GM12878 (cell line): Measurements from ENCODE around the gene ROBO1. TPM values are rescaled to one million over a fixed set of nuclear protein-coding genes. Genes with fewer than 3 reads are reported as not detected.

ENCODE experiments used
- ATAC-seq: fragments of 200-7000 bp; cut with Tn5 transposase; 3 replicates; pipeline ENCODE4 v1.9.1; 2020; ENCODE audit warnings: mild to moderate bottlenecking, moderate library complexity
- BruUV-seq: library from RNA; stranded (reverse); fragments of 400-500 nt; replicated peaks from 2 replicates; lab custom pipeline; 2021; lab: Mats Ljungman, UMichigan
- CTCF ChIA-PET: fragments of 300-600 bp; sonication (Branson Sonifier 250); formaldehyde crosslinking; extraction: SDS; loops from one replicate; lab custom pipeline; 2021; ENCODE audit warnings: inconsistent platforms; lab: Yijun Ruan, JAX
- POLR2A ChIA-PET: fragments of 350-600 bp; formaldehyde crosslinking; extraction: SDS; loops from one replicate; lab custom pipeline; 2021; ENCODE audit warnings: inconsistent platforms; lab: Charles Lee
- RAD21 ChIA-PET: fragments of 300-600 bp; sonication (Branson Sonifier 250); formaldehyde crosslinking; loops from one replicate; lab custom pipeline; 2023; ENCODE audit warnings: antibody characterized with exemption; ENCODE audit not compliant: unreplicated experiment; lab: Charles Lee
- SMC1A ChIA-PET: fragments of 300-600 bp; sonication (Branson Sonifier 250); formaldehyde crosslinking; loops from one replicate; lab custom pipeline; 2023; ENCODE audit not compliant: unreplicated experiment, uncharacterized antibody; lab: Charles Lee
- DNase-seq: peaks from one replicate; pipeline ENCODE4 v3.0.0-alpha.2; 2011; ENCODE audit warnings: low read depth, low spot score
- FAIRE-seq: peaks from 3 replicates; lab custom pipeline; 2011; peaks lifted over from hg19 to GRCh38; lab: Jason Lieb, UNC
- H2AFZ ChIP-seq: 2 replicates; pipeline ENCODE4 v1.6.0; 2011; ENCODE audit warnings: low read depth, low read length, control low read depth; ENCODE audit not compliant: control insufficient read depth
- H3K27ac ChIP-seq: 2 replicates; pipeline ENCODE4 v1.5.1; 2011; ENCODE audit warnings: control low read depth; ENCODE audit not compliant: control insufficient read depth, insufficient read depth
- H3K27me3 ChIP-seq, 2 experiments: replicated peaks in 1 of 2; 2 replicates each; pipeline versions ENCODE4 v1.6.0 to v1.6.1; 2011; ENCODE audit warnings: low read length in 1 of 2; ENCODE audit not compliant: control insufficient read depth in 2 of 2, insufficient read depth in 2 of 2
- H3K36me3 ChIP-seq, 2 experiments: 2 replicates each; pipeline ENCODE4 v1.5.1; 2011; ENCODE audit warnings: low read length in 1 of 2; ENCODE audit not compliant: control insufficient read depth in 2 of 2, insufficient read depth in 2 of 2
- H3K4me1 ChIP-seq: 2 replicates; pipeline ENCODE4 v1.6.1; 2011; ENCODE audit warnings: mild to moderate bottlenecking, low read length, moderate library complexity, mixed read lengths; ENCODE audit not compliant: control insufficient read depth, insufficient read depth
- H3K4me2 ChIP-seq: 2 replicates; pipeline ENCODE4 v1.6.0; 2011; ENCODE audit warnings: control low read depth; ENCODE audit not compliant: control insufficient read depth, insufficient read depth
- H3K4me3 ChIP-seq: fragments of 200-600 bp; sonication (generic); 2 replicates; pipeline ENCODE4 v1.5.1; 2016
- H3K79me2 ChIP-seq: 2 replicates; pipeline ENCODE4 v1.6.0; 2011; ENCODE audit warnings: low read length; ENCODE audit not compliant: control insufficient read depth, insufficient read depth
- H3K9ac ChIP-seq: 2 replicates; pipeline ENCODE4 v1.8.0; 2011; ENCODE audit warnings: low read length, control low read depth, mixed read lengths; ENCODE audit not compliant: control insufficient read depth, insufficient read depth
- H3K9me3 ChIP-seq: replicated peaks from 3 replicates; pipeline ENCODE4 v1.5.1; 2011; ENCODE audit warnings: mild to moderate bottlenecking, low read length; ENCODE audit not compliant: control insufficient read depth, insufficient read depth
- H4K20me1 ChIP-seq: 2 replicates; pipeline ENCODE4 v1.6.0; 2011; ENCODE audit not compliant: control insufficient read depth, insufficient read depth
- EP300 ChIP-seq, 2 experiments: fragments of 150-350 bp in 1 of 2; IDR thresholded peaks; 2 replicates each; pipeline ENCODE4 v1.6.1; 2011 to 2012; ENCODE audit warnings: low read depth in 2 of 2, low read length in 2 of 2, borderline replicate concordance in 1 of 2, improper control_type of control experiment in 1 of 2, inconsistent platforms in 1 of 2; ENCODE audit not compliant: control insufficient read depth in 1 of 2
- LARP7 ChIP-seq: fragments of 450-650 bp; IDR thresholded peaks from 2 replicates; pipeline ENCODE4 v1.6.1; 2017; ENCODE audit warnings: mild to moderate bottlenecking
- MTA2 ChIP-seq: fragments of 450-650 bp; IDR thresholded peaks from 2 replicates; pipeline ENCODE4 v1.6.1; 2016; ENCODE audit warnings: low read depth, mild to moderate bottlenecking, moderate library complexity
- PAX8 ChIP-seq: fragments of 450-650 bp; IDR thresholded peaks from 2 replicates; pipeline ENCODE4 v1.6.1; 2017; ENCODE audit warnings: mild to moderate bottlenecking, moderate library complexity
- POLR2A ChIP-seq: IDR thresholded peaks from 2 replicates; pipeline ENCODE4 v1.6.1; 2011; ENCODE audit warnings: low read depth, mild to moderate bottlenecking, low read length
- RAD21 ChIP-seq: IDR thresholded peaks from 2 replicates; pipeline ENCODE4 v1.6.1; 2011; ENCODE audit warnings: mild to moderate bottlenecking, low read depth, low read length, moderate library complexity; ENCODE audit not compliant: insufficient read depth
- SREBF1 ChIP-seq: IDR thresholded peaks from 2 replicates; pipeline ENCODE4 v1.6.1; 2012; ENCODE audit warnings: mild to moderate bottlenecking, low read length
- WGBS: methylation state at CpG from one replicate; pipeline ENCODE4 v1.1.6; 2016; ENCODE audit warnings: low lambda C conversion rate; ENCODE audit not compliant: insufficient replicate concordance, insufficient coverage; ENCODE audit errors: missing lambda C conversion rate; 5-methylcytosine and 5-hydroxymethylcytosine counted together
- in situ Hi-C: fragments of 300-500 bp; cut with MboI; formaldehyde crosslinking; loops from 9 replicates; pipeline ENCODE4 v1.14.3; 2018; ENCODE audit warnings: mixed read lengths
- intact Hi-C: fragments of 100-400 bp; cut with micrococcal nuclease; formaldehyde crosslinking; loops from one replicate; pipeline ENCODE4 v1.14.2; 2022; ENCODE audit not compliant: unreplicated experiment
- polyA plus RNA-seq, 11 experiments: library from polyadenylated mRNA; depleted of rRNA in 4 of 11; unstranded in 6 of 11; stranded (reverse) in 5 of 11; fragments of >200 nt; fragmentation: Nextera tagmentation in 4 of 11; fragmentation: Illumina TruSeq in 1 of 11; extraction: Ambion mirVana in 4 of 11; extraction: Trizol in 1 of 11; gene quantifications; 1 replicate in 1 of 11; 2 replicates in 10 of 11; pipeline versions ENCODE4 v1.2.1 to v1.2.3, GENCODE V29; 2011 to 2016; ENCODE audit warnings: inconsistent platforms in 2 of 11, missing spikeins in 2 of 11, low read depth in 1 of 11
- total RNA-seq, 4 experiments: library from RNA; depleted of rRNA in 3 of 4; stranded (reverse); fragments of >200 nt in 3 of 4; fragmentation: Illumina TruSeq in 1 of 4; extraction: Trizol in 1 of 4; gene quantifications; 2 replicates each; pipeline versions ENCODE4 v1.2.1 to v1.2.3, GENCODE V29; 2013 to 2021
- TF ChIP-seq, protein P1 (sequence below): fragments of 450-650 bp; IDR thresholded peaks from 2 replicates; pipeline ENCODE4 v1.6.1; 2017; ENCODE audit warnings: mild to moderate bottlenecking, moderate library complexity
- TF ChIP-seq, protein P2 (sequence below): IDR thresholded peaks from 2 replicates; pipeline ENCODE4 v1.6.1; 2012; ENCODE audit warnings: mild to moderate bottlenecking, low read depth, low read length

Gene ROBO1
- total and polyA plus RNA-seq, 10 of the 15 experiments (the other 5 are each of a cell fraction or from before 2014, with no cell fraction given), result 0.29 to 46.5 (median 1.2) TPM

DNA sequence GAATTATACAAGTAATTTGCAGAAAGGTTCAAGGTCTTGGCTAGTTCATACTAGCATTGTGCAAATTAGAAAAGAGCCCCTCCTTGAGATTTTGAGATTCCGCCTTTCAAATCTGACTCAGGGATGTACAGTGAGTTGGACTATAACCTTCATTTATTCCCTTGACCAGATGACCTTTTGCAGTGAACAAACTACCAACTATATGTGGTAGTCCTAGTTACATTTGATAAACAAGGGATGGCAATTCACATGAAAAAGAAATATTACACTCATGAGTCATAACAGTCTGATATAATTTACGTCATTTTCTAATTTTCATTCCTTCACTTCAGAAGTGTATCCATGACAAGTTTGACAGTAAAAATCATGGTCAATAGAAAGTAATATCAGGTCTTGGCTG is 860.4 kb downstream of the ROBO1 start:
- no peak overlapping the region for H3K4me2 ChIP-seq
- no peak for ATAC-seq
- FAIRE-seq, result no peak
- ChIA-PET CTCF (no interaction called here), RAD21 (no interaction called here), SMC1A (no interaction called here), POLR2A (no interaction called here)
- H3K9me3 ChIP-seq, result no peaks in the 10 kb centered on the region; the same call in 1 of the 3 replicates
- no peak overlapping the region for H2AFZ ChIP-seq
- H3K9ac ChIP-seq, result no peak overlapping the region
- H3K4me3 ChIP-seq, result no peak overlapping the region
- intact Hi-C loops (no loop called here), in situ Hi-C loops (no loop called here)
- H3K27me3 ChIP-seq, result no peaks in the 10 kb centered on the region
- no peaks in the 10 kb centered on the region for H3K4me1 ChIP-seq
- DNase-seq, result no peak
- no peaks in the 10 kb centered on the region for H3K79me2 ChIP-seq
- H3K27ac ChIP-seq, result no peak overlapping the region
- no peaks in the 10 kb centered on the region for H4K20me1 ChIP-seq
- WGBS, result 58% methylated on average over 2 of the region's 2 CpGs
- no peak for TF ChIP-seq SREBF1
- TF ChIP-seq MTA2, result no peak
- TF ChIP-seq RAD21, result no peak
- no TSS peak for BruUV-seq
- H3K36me3 ChIP-seq, result no peaks in the 10 kb centered on the region

DNA sequence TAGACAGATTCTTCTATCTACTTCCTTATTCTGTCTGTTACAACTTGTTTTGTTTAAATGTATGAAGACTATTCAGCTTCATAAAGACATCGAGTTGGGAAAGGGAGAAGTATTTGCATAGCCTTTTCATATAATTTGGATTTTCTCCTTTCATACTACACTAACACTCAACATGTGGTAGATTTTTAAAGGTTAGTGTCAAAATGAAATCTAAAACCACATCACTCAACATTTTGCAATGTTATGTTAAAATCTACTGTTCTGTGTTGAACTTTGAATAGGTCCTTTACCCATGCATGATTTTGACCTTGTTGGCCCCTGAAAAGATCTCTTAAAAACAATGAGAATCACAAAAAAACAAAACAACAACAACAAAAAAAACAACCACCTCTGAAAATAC is 860.9 kb downstream of the ROBO1 start:
- H3K27ac ChIP-seq, result no peak overlapping the region
- ATAC-seq, result no peak
- no peak for FAIRE-seq
- H3K79me2 ChIP-seq, result no peaks in the 10 kb centered on the region
- SMC1A ChIA-PET, result no interaction called here
- RAD21 ChIA-PET, result no interaction called here
- in situ Hi-C loops, result no loop called here
- POLR2A ChIA-PET, result no interaction called here
- WGBS, result 0% methylated on average over 1 of the region's 1 CpG
- no peak overlapping the region for H3K4me2 ChIP-seq
- no peaks in the 10 kb centered on the region for H3K27me3 ChIP-seq
- BruUV-seq, result no TSS peak
- no peaks in the 10 kb centered on the region for H3K36me3 ChIP-seq
- intact Hi-C loops, result no loop called here
- no peaks in the 10 kb centered on the region for H3K4me1 ChIP-seq
- no peaks in the 10 kb centered on the region for H4K20me1 ChIP-seq
- H3K9me3 ChIP-seq, result no peaks in the 10 kb centered on the region; the same call in 1 of the 3 replicates
- CTCF ChIA-PET, result no interaction called here
- no peak overlapping the region for H2AFZ ChIP-seq
- H3K4me3 ChIP-seq, result no peak overlapping the region
- no peak for DNase-seq
- H3K9ac ChIP-seq, result no peak overlapping the region
- TF ChIP-seq, protein P1, sequence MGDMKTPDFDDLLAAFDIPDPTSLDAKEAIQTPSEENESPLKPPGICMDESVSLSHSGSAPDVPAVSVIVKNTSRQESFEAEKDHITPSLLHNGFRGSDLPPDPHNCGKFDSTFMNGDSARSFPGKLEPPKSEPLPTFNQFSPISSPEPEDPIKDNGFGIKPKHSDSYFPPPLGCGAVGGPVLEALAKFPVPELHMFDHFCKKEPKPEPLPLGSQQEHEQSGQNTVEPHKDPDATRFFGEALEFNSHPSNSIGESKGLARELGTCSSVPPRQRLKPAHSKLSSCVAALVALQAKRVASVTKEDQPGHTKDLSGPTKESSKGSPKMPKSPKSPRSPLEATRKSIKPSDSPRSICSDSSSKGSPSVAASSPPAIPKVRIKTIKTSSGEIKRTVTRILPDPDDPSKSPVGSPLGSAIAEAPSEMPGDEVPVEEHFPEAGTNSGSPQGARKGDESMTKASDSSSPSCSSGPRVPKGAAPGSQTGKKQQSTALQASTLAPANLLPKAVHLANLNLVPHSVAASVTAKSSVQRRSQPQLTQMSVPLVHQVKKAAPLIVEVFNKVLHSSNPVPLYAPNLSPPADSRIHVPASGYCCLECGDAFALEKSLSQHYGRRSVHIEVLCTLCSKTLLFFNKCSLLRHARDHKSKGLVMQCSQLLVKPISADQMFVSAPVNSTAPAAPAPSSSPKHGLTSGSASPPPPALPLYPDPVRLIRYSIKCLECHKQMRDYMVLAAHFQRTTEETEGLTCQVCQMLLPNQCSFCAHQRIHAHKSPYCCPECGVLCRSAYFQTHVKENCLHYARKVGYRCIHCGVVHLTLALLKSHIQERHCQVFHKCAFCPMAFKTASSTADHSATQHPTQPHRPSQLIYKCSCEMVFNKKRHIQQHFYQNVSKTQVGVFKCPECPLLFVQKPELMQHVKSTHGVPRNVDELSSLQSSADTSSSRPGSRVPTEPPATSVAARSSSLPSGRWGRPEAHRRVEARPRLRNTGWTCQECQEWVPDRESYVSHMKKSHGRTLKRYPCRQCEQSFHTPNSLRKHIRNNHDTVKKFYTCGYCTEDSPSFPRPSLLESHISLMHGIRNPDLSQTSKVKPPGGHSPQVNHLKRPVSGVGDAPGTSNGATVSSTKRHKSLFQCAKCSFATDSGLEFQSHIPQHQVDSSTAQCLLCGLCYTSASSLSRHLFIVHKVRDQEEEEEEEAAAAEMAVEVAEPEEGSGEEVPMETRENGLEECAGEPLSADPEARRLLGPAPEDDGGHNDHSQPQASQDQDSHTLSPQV, result no peak
- TF ChIP-seq, protein P2, sequence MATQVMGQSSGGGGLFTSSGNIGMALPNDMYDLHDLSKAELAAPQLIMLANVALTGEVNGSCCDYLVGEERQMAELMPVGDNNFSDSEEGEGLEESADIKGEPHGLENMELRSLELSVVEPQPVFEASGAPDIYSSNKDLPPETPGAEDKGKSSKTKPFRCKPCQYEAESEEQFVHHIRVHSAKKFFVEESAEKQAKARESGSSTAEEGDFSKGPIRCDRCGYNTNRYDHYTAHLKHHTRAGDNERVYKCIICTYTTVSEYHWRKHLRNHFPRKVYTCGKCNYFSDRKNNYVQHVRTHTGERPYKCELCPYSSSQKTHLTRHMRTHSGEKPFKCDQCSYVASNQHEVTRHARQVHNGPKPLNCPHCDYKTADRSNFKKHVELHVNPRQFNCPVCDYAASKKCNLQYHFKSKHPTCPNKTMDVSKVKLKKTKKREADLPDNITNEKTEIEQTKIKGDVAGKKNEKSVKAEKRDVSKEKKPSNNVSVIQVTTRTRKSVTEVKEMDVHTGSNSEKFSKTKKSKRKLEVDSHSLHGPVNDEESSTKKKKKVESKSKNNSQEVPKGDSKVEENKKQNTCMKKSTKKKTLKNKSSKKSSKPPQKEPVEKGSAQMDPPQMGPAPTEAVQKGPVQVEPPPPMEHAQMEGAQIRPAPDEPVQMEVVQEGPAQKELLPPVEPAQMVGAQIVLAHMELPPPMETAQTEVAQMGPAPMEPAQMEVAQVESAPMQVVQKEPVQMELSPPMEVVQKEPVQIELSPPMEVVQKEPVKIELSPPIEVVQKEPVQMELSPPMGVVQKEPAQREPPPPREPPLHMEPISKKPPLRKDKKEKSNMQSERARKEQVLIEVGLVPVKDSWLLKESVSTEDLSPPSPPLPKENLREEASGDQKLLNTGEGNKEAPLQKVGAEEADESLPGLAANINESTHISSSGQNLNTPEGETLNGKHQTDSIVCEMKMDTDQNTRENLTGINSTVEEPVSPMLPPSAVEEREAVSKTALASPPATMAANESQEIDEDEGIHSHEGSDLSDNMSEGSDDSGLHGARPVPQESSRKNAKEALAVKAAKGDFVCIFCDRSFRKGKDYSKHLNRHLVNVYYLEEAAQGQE, result no peak
- no peak for TF ChIP-seq PAX8
- TF ChIP-seq POLR2A, result no peak
- no peak for TF ChIP-seq EP300 (IDR thresholded peaks at IDR 0.05; ENCODE audit: borderline replicate concordance in 1 of 2, control insufficient read depth in 1 of 2, low read depth in 2 of 2, low read length in 2 of 2)
- TF ChIP-seq LARP7, result no peak
